ENCODE measurements around the gene ARPC5L. TPM values are rescaled to one million over a fixed set of nuclear protein-coding genes. Genes with fewer than 3 reads are reported as not detected.

ARPC5L gene
- total and polyA plus RNA-seq, 2 experiments from 2014 or later, result 44.0 to 84.4 TPM

DNA sequence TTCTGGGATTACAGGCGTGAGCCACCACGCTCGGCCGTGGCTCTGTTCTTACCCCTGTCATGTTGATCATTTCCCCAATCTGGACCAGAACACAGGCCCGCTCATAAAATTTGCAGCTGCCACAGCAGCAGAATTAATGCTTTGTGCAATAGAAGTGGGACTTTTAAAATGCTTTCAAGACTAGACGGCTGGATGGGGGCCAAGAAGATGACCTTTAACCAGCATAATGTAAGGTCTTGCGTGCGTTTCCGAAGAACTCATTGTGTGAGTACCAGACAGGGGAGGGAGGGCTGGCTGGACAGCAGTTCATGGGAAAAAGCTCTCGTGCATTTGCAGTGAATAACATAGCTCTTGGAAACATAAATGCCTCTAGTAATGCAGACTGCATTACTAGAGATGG lies 12.1 kb upstream of the ARPC5L start:
- TF ChIP-seq, protein P1, sequence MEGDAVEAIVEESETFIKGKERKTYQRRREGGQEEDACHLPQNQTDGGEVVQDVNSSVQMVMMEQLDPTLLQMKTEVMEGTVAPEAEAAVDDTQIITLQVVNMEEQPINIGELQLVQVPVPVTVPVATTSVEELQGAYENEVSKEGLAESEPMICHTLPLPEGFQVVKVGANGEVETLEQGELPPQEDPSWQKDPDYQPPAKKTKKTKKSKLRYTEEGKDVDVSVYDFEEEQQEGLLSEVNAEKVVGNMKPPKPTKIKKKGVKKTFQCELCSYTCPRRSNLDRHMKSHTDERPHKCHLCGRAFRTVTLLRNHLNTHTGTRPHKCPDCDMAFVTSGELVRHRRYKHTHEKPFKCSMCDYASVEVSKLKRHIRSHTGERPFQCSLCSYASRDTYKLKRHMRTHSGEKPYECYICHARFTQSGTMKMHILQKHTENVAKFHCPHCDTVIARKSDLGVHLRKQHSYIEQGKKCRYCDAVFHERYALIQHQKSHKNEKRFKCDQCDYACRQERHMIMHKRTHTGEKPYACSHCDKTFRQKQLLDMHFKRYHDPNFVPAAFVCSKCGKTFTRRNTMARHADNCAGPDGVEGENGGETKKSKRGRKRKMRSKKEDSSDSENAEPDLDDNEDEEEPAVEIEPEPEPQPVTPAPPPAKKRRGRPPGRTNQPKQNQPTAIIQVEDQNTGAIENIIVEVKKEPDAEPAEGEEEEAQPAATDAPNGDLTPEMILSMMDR (IDR thresholded peaks at IDR 0.05; ENCODE audit: poor library complexity), result no peak
- TF ChIP-seq EZH2phosphoT487 (IDR thresholded peaks at IDR 0.05; ENCODE audit: low read depth, severe bottlenecking, unreplicated experiment) (no peak), EZH2 (IDR thresholded peaks at IDR 0.05; ENCODE audit: borderline replicate concordance) (no peak)
- no peak overlapping the region for H2AFZ ChIP-seq
- H4K20me1 ChIP-seq (ENCODE audit: insufficient read depth, poor library complexity, severe bottlenecking), result no peaks in the 10 kb centered on the region
- DNase-seq (ENCODE audit: low spot score), result peak; percentile 61
- H3K4me1 ChIP-seq (ENCODE audit: insufficient read depth), result peaks cover 7% of the 10 kb centered on the region
- no peaks in the 10 kb centered on the region for H3K9me2 ChIP-seq (replicated peaks; ENCODE audit: insufficient read depth)
- no peak overlapping the region for H3K4me2 ChIP-seq
- H3K36me3 ChIP-seq (replicated peaks; ENCODE audit: insufficient read depth, low read depth), result no peaks in the 10 kb centered on the region
- H3K27ac ChIP-seq, result no peak overlapping the region
- H3K9me3 ChIP-seq (ENCODE audit: low read depth), result no peaks in the 10 kb centered on the region
- no peak overlapping the region for H3K4me3 ChIP-seq
- no peaks in the 10 kb centered on the region for H3K79me2 ChIP-seq
- WGBS (ENCODE audit: low lambda C conversion rate, missing lambda C conversion rate), result 59% methylated on average over 10 of the region's 10 CpGs
- H3K27me3 ChIP-seq, result no peaks in the 10 kb centered on the region

GRCh38 chr9:124852121-124852828 lies 9.7 kb upstream of the ARPC5L start:
- H3K27ac ChIP-seq, result no peak overlapping the region
- H3K4me2 ChIP-seq, result peak overlapping the region; percentile 99
- H4K20me1 ChIP-seq (ENCODE audit: insufficient read depth, poor library complexity, severe bottlenecking), result peaks cover 9% of the 10 kb centered on the region
- no peaks in the 10 kb centered on the region for H3K27me3 ChIP-seq
- H3K4me3 ChIP-seq, result no peak overlapping the region
- H2AFZ ChIP-seq, result peak overlapping the region; percentile 68
- no peaks in the 10 kb centered on the region for H3K79me2 ChIP-seq
- H3K36me3 ChIP-seq (replicated peaks; ENCODE audit: insufficient read depth, low read depth), result no peaks in the 10 kb centered on the region
- 72% methylated on average over 13 of the region's 13 CpGs for WGBS (ENCODE audit: low lambda C conversion rate, missing lambda C conversion rate)
- peaks cover 7% of the 10 kb centered on the region for H3K4me1 ChIP-seq (ENCODE audit: insufficient read depth)
- H3K9me3 ChIP-seq (ENCODE audit: low read depth), result no peaks in the 10 kb centered on the region
- no peak for DNase-seq (ENCODE audit: low spot score)
- H3K9me2 ChIP-seq (replicated peaks; ENCODE audit: insufficient read depth), result no peaks in the 10 kb centered on the region
- no peak for TF ChIP-seq EZH2 (IDR thresholded peaks at IDR 0.05; ENCODE audit: borderline replicate concordance)
- no peak for TF ChIP-seq EZH2phosphoT487 (IDR thresholded peaks at IDR 0.05; ENCODE audit: low read depth, severe bottlenecking, unreplicated experiment)
- TF ChIP-seq, protein P1 (IDR thresholded peaks at IDR 0.05; ENCODE audit: poor library complexity), result no peak

DNA sequence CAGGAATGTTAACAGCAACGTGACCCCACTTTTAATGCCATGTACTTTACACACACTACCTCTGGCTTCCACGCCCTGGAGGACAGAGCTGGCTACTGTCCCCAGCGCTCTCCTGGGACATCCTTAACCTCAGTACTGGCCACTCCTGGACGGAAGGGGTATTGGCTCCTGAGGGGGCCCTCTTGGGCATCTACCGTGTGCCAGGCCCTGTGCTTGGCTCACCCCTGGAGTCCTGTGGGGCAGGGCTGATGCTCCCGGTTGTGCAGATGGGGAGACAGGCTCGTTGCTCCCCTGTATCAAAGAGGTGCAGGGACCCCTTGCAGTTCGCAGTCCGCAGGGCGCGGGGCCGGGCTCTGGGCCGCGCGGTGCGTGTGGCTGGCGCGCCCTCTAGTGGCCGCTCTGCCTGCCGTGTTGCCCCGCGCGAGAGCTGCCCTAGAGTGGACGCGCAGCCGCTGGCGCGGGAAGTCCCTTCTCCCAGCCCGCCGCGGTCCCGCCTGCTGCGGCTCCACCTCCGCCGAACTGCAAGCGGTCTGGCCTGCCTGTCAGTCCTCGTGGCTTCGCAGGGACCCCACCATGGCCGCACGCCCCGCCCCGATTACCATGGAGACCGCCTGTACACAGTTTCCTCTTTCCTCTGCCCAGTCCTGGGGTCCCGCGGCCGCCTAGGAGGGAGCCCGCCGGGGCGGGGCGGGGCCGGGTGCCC lies 8.9 kb upstream of the ARPC5L start, which contains the start of gene WDR38:
Gene WDR38 (plus strand): TSS at position 632 of the 703 bp plus-strand sequence. CDS start 72 bp downstream, outside the sequence.
- Histone ChIP-seq H3K27ac (no peak within 1 kb of the TSS), H4K20me1 (ENCODE audit: insufficient read depth, poor library complexity, severe bottlenecking) (peaks cover 14% of the 10 kb centered on the region), H2AFZ (peak within 1 kb of the TSS; percentile 68), H3K4me3 (peak within 1 kb of the TSS; percentile 57), H3K4me1 (ENCODE audit: insufficient read depth) (peaks cover 7% of the 10 kb centered on the region), H3K36me3 (replicated peaks; ENCODE audit: insufficient read depth, low read depth) (no peaks in the 10 kb centered on the region), H3K79me2 (no peaks in the 10 kb centered on the region), H3K9me2 (replicated peaks; ENCODE audit: insufficient read depth) (no peaks in the 10 kb centered on the region), H3K27me3 (no peaks in the 10 kb centered on the region), H3K4me2 (peak within 1 kb of the TSS; percentile 99), H3K9me3 (ENCODE audit: low read depth) (no peaks in the 10 kb centered on the region)
- TF ChIP-seq EZH2phosphoT487 (IDR thresholded peaks at IDR 0.05; ENCODE audit: low read depth, severe bottlenecking, unreplicated experiment), result no peak
- TF ChIP-seq, protein P1 (IDR thresholded peaks at IDR 0.05; ENCODE audit: poor library complexity), result peak; percentile 99
- peak; percentile 89 for DNase-seq (ENCODE audit: low spot score)
- under 1% methylated on average over 48 of the region's 51 CpGs for WGBS (ENCODE audit: low lambda C conversion rate, missing lambda C conversion rate)
